Measurements from ENCODE around the gene OR51A7. TPM values are rescaled to one million over a fixed set of nuclear protein-coding genes. Genes with fewer than 3 reads are reported as not detected.
A peak's percentile ranks its signal among the peaks of the same experiment; 100 is the strongest.

OR51A7 gene
- total and polyA plus RNA-seq, 2 of the 8 experiments (the other 6 are each of a cell fraction or from before 2014, with no cell fraction given), result not detected

- TF ChIP-seq BCL11A (IDR thresholded peaks at IDR 0.05; ENCODE audit: low read depth in 2 of 2, low read length in 2 of 2) (no peak), POLR2A (IDR thresholded peaks at IDR 0.05; ENCODE audit: control extremely low read depth in 1 of 2, low read depth in 2 of 2, low read length in 2 of 2) (no peak), SIN3A (conservative IDR thresholded peaks at IDR 0.05 in 1 of 2, IDR thresholded peaks at IDR 0.05 in 1 of 2; ENCODE audit: low read depth in 1 of 2, low read length in 2 of 2) (0 out of 4 replicates have a peak, but pooled peaks have one; percentile 47 to 49), NRF1 (IDR thresholded peaks at IDR 0.05; ENCODE audit: low read depth, low read length) (no peak), CHD2 (IDR thresholded peaks at IDR 0.05; ENCODE audit: low read length) (no peak), GTF2F1 (IDR thresholded peaks at IDR 0.05; ENCODE audit: borderline replicate concordance, low read depth, low read length) (no peak), BRCA1 (IDR thresholded peaks at IDR 0.05; ENCODE audit: low read depth, low read length) (no peak), SP1 (IDR thresholded peaks at IDR 0.05; ENCODE audit: low read depth, low read length) (peak; percentile 65; the same call in 1 of the 2 replicates), TCF12 (IDR thresholded peaks at IDR 0.05; ENCODE audit: low read depth, low read length) (peak; percentile 88; the same call in 1 of the 2 replicates), TAF1 (IDR thresholded peaks at IDR 0.05; ENCODE audit: low read depth, low read length) (no peak), EP300 (IDR thresholded peaks at IDR 0.05; ENCODE audit: borderline replicate concordance in 1 of 2, low read depth in 2 of 2, low read length in 2 of 2) (peak in 1 of 2 experiments; percentile 70; a peak in 1 of 3 replicates)
- TF ChIP-seq, protein P1, sequence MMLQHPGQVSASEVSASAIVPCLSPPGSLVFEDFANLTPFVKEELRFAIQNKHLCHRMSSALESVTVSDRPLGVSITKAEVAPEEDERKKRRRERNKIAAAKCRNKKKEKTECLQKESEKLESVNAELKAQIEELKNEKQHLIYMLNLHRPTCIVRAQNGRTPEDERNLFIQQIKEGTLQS (IDR thresholded peaks at IDR 0.05; ENCODE audit: insufficient read depth, low read depth, low read length), result no peak
Measured at GRCh38 chr11:4862447-4863236, 40.9 kb upstream of the OR51A7 start (continued).

All from H1 (cell line).